Colonic mucosa (tissue), 4 donors: ENCODE results near the gene PTS. TPM values are rescaled to one million over a fixed set of nuclear protein-coding genes. Genes with fewer than 3 reads are reported as not detected.

Experiments
- DNase-seq: peaks from one replicate; pipeline ENCODE4 v3.0.0-alpha.2; 2020
- H3K27ac ChIP-seq: fragments of 200-600 bp; one replicate; pipeline ENCODE4 v1.8.0; 2021
- H3K27me3 ChIP-seq: fragments of 200-600 bp; one replicate; pipeline ENCODE4 v1.8.0; 2021
- H3K36me3 ChIP-seq: fragments of 200-600 bp; one replicate; pipeline ENCODE4 v1.8.0; 2021
- H3K4me1 ChIP-seq: fragments of 200-600 bp; one replicate; pipeline ENCODE4 v1.8.0; 2021; ENCODE audit warnings: mild to moderate bottlenecking
- H3K4me3 ChIP-seq: fragments of 200-600 bp; one replicate; pipeline ENCODE4 v1.8.0; 2021
- H3K9ac ChIP-seq, 2 donors: one replicate each; pipeline ENCODE4 v1.7.0; 2013; ENCODE audit warnings: control low read depth in 2 of 2, low read depth in 2 of 2, low read length in 2 of 2
- H3K9me3 ChIP-seq: fragments of 200-600 bp; one replicate; pipeline ENCODE4 v1.8.0; 2021
- intact Hi-C: fragments of 100-400 bp; cut with DNase I; formaldehyde crosslinking; loops from one replicate; pipeline ENCODE4 v1.14.1; 2022
- total RNA-seq, 2 donors: library from RNA; stranded (reverse); fragmentation: NEBNext Ultra II Directional in 1 of 2; extraction: Animal tissue kit (Norgen Biotek cat#: 25700) in 1 of 2; gene quantifications; one replicate each; pipeline ENCODE4 v1.2.1, GENCODE V29; 2021
- TF ChIP-seq, protein P1 (sequence below): fragments of 200-600 bp; IDR thresholded peaks from one replicate; pipeline ENCODE4 v1.8.0; 2022; ENCODE audit warnings: antibody characterized with exemption, mild to moderate bottlenecking
- donor health status: healthy.
- donor health status: DM: no; HTN: no; CAD: no.
- donor health status: DM: no; HTN: no; CAD: no.

PTS gene
- total RNA-seq, 2 donors from 2014 or later = 33.3 to 34.6 TPM

DNA sequence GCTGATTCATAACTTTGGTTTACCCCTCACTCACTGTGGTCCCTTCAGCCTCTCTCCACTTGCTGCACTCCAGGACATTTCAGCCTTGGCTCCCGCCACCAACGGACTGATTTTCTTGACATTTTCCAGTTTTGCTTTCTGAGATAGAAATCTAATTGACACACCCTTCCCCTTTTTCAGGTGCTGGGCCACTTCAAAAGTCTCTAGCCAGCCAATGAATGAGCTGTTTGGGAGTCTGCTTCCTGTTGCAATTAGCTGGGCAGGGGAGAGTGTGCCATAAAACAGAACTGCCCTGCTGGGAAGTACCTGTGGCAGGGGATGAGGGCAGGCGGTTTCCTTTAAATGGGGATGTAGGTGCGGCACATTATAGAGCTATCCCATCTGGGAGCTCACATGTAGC, 55.5 kb downstream of the PTS start:
- no peak overlapping the region for H3K27ac ChIP-seq
- DNase-seq = peak; percentile 49
- H3K9ac ChIP-seq = no peak overlapping the region
- H3K27me3 ChIP-seq = no peaks in the 10 kb centered on the region
- no peaks in the 10 kb centered on the region for H3K36me3 ChIP-seq
- H3K9me3 ChIP-seq = no peaks in the 10 kb centered on the region
- H3K4me3 ChIP-seq = no peak overlapping the region
- TF ChIP-seq, protein P1, sequence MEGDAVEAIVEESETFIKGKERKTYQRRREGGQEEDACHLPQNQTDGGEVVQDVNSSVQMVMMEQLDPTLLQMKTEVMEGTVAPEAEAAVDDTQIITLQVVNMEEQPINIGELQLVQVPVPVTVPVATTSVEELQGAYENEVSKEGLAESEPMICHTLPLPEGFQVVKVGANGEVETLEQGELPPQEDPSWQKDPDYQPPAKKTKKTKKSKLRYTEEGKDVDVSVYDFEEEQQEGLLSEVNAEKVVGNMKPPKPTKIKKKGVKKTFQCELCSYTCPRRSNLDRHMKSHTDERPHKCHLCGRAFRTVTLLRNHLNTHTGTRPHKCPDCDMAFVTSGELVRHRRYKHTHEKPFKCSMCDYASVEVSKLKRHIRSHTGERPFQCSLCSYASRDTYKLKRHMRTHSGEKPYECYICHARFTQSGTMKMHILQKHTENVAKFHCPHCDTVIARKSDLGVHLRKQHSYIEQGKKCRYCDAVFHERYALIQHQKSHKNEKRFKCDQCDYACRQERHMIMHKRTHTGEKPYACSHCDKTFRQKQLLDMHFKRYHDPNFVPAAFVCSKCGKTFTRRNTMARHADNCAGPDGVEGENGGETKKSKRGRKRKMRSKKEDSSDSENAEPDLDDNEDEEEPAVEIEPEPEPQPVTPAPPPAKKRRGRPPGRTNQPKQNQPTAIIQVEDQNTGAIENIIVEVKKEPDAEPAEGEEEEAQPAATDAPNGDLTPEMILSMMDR = no peak
- peaks cover 4% of the 10 kb centered on the region for H3K4me1 ChIP-seq
- intact Hi-C loops = loop anchor here (2.0 kb wide), 1 partner anchor 61 kb away; no protein-coding TSS in a partner anchor

Other genes starting within 250 kb of the PTS start
- gene DLAT, start 201.0 kb upstream of the PTS start, total RNA-seq = 10 to 100 TPM; 67.3 to 73.4 TPM
- gene PIH1D2, start 152.4 kb upstream of the PTS start, total RNA-seq = 1 to 10 TPM in 1 of 2 donors, under 1 TPM in 1; 0.82 to 1.0 TPM
- 10 to 100 TPM; 12.5 to 12.8 TPM for gene NKAPD1, start 152.1 kb upstream of the PTS start, total RNA-seq
- gene TIMM8B, start 139.7 kb upstream of the PTS start, total RNA-seq = 10 to 100 TPM; 40.7 to 93.9 TPM
- 100 to 1,000 TPM; 274 to 276 TPM for gene SDHD, start 139.6 kb upstream of the PTS start, total RNA-seq
- 10 to 100 TPM; 42.3 to 63.4 TPM for gene IL18, start 62.3 kb upstream of the PTS start, total RNA-seq
- gene TEX12, start 59.1 kb upstream of the PTS start, total RNA-seq = under 1 TPM in 1 of 2 donors, not detected in 1; 0.42 TPM
- gene BCO2, start 50.9 kb upstream of the PTS start, total RNA-seq = 1 to 10 TPM; 1.7 to 6.0 TPM
- not detected for gene PLET1, start 34.4 kb downstream of the PTS start, total RNA-seq